ENCODE measurements around the gene RALGPS1. TPM values are rescaled to one million over a fixed set of nuclear protein-coding genes. Genes with fewer than 3 reads are reported as not detected.

Gene RALGPS1
- total and polyA plus RNA-seq, 8 donors = 4.7 to 150 (median 42.2) TPM

DNA sequence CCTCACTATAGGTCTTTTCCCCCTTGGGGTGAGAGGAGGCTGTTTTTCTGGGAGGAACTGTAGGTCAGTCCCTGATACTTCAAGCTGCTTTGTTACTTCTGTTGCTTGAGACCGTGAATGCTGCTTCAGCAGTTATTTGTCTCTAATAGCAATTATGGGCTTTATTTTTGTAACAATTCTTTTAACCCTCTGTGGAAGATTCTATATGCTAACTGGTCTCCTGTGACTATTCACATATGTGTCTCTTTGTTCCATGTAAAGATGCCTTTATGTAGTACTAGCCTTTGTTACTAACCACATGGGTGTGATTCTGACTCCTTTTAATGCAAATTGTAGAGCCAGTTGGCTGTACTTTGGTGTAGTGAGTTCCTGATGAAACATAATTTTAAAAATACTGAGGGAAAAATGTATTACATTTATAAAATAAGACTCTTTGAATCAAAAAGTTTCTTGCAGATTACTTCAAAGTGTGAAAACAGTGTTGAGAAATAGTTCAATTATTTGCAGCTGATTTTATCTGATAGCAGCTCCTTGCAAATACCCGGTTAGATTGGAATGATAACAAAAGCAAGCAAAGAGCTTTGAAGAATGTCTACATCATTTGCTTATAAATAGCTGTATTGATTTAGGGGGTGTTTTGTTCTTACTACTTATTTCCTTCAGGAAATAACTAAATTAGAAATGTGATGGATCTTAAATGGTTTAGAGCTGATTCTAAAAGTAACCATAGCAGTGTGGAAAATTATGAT is 161.2 kb downstream of the RALGPS1 start:
- DNase-seq = no peak
- Histone ChIP-seq H3K4me3 (no peak overlapping the region), H3K27ac (no peak overlapping the region), H3K27me3 (no peaks in the 10 kb centered on the region), H3K9me3 (peaks cover 0 to 10% (median 2%) of the 10 kb centered on the region in 4 donors), H3K36me3 (no peaks in the 10 kb centered on the region), H3K4me1 (peaks cover 9 to 36% (median 26%) of the 10 kb centered on the region in 4 donors)
- TF ChIP-seq CTCF (IDR thresholded peaks at IDR 0.05) (no peak), EP300 (IDR thresholded peaks at IDR 0.05) (no peak), POLR2AphosphoS5 (IDR thresholded peaks at IDR 0.05) (no peak), POLR2A (IDR thresholded peaks at IDR 0.05) (no peak)
- intact Hi-C loops (cut with DNase I; ENCODE audit: low total_unique reads) = no loop called here
- 28 to 44% (median 33%) methylated on average over 2 of the region's 2 CpGs for WGBS, 5 donors

DNA sequence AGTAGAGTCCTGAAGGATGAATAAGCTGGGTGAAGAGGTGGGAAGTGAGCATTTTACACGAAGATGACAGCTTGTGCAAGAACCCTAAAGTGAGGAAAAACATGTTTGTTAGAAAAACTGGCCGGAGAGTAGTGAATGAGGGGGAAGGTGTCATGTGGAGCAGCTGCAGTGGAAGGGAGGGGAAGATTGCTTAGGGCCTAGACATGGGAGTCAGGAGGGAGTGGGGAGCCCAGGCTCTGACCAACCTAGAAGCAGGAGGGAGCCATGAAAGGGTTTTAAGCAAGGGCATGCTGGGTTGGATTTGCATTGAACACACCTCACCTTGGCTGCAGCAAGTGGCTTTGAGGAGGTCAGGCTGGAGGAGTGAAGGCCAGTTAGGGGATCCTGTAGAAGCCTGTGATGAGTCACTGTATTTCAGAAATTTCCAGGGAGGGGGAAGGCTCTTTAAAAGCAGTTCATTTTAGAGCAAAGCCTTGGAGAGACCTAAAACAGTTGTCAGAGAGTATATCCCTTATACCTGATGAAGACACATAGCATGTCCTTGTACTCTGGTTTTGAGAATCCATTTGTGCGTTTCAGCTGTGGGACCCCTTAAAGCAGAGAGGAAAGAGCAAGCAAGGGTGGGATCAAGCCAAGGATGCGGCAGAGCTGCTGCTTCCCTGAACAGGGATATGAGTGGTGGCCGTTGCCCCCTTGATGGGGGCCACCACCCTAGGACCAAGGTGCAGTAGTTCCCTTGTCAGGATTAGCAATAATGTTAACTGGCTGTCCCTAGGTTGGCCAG is 162.5 kb downstream of the RALGPS1 start:
- WGBS, 5 donors = 87 to 95% (median 92%) methylated on average over 5 of the region's 5 CpGs
- H3K27ac ChIP-seq = no peak overlapping the region
- H3K4me1 ChIP-seq = peaks cover 9 to 36% (median 26%) of the 10 kb centered on the region in 4 donors
- H3K27me3 ChIP-seq = no peaks in the 10 kb centered on the region
- TF ChIP-seq CTCF (IDR thresholded peaks at IDR 0.05) (no peak), POLR2AphosphoS5 (IDR thresholded peaks at IDR 0.05) (no peak)
- intact Hi-C loops (cut with DNase I; ENCODE audit: low total_unique reads) = no loop called here
- H3K9me3 ChIP-seq = peaks cover 0 to 3% (median under 1%) of the 10 kb centered on the region in 4 donors
- no peak for DNase-seq
- no peaks in the 10 kb centered on the region for H3K36me3 ChIP-seq
- H3K4me3 ChIP-seq = no peak overlapping the region

DNA sequence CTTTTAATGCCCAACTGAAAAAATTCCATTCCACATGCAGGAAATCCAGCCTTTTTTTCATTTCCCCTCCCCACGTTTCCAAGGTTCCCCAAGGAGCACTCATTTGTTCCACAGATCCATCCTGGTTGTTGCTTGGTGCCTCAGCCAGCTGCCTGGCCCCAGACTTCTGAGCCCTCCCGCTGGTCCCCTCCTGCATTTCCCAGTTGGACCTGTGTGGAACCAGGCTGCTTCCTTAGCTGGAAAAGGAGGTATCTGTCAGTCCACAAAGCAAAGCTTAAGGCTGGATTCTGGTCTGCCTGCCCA is 163.0 kb downstream of the RALGPS1 start:
- no peak for DNase-seq
- Histone ChIP-seq H3K9me3 (no peaks in the 10 kb centered on the region), H3K4me3 (no peak overlapping the region), H3K36me3 (no peaks in the 10 kb centered on the region), H3K27me3 (no peaks in the 10 kb centered on the region), H3K4me1 (peaks cover 9 to 36% (median 26%) of the 10 kb centered on the region in 4 donors), H3K27ac (no peak overlapping the region)
- TF ChIP-seq EP300 (IDR thresholded peaks at IDR 0.05) (no peak), CTCF (IDR thresholded peaks at IDR 0.05) (no peak)
- intact Hi-C loops (cut with DNase I; ENCODE audit: low total_unique reads) = no loop called here
- 77 to 91% (median 82%) methylated on average over 2 of the region's 2 CpGs for WGBS, 5 donors

DNA sequence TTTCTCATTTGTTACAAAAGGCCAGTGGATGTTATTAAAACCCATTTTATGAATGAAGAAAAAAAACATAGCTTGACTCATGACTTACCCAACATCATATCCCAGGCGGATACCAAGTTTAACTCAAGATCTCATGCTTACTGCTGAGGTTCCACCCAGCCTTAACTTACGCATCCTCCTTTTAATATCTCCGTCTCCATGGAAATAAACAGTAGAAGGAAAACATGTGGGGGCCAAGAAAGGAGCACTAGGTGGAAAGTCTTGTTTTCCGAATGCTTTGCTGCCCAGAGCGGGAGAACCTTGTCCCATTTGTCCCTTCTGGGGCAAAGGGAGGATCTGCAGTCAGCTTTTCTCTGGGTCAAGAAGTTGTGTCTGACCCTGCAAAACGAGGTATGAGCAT is 163.8 kb downstream of the RALGPS1 start:
- DNase-seq = no peak
- intact Hi-C loops (cut with DNase I; ENCODE audit: low total_unique reads) = no loop called here
- H3K36me3 ChIP-seq = no peaks in the 10 kb centered on the region
- no peak overlapping the region for H3K4me3 ChIP-seq
- no peaks in the 10 kb centered on the region for H3K9me3 ChIP-seq
- H3K27ac ChIP-seq = no peak overlapping the region
- no peaks in the 10 kb centered on the region for H3K27me3 ChIP-seq
- WGBS, 5 donors = 90 to 98% (median 94%) methylated on average over 6 of the region's 6 CpGs
- TF ChIP-seq EP300 (IDR thresholded peaks at IDR 0.05) = no peak
- TF ChIP-seq POLR2AphosphoS5 (IDR thresholded peaks at IDR 0.05) = no peak
- TF ChIP-seq POLR2A (IDR thresholded peaks at IDR 0.05) = no peak
- no peak for TF ChIP-seq CTCF (IDR thresholded peaks at IDR 0.05)
- peaks cover 9 to 40% (median 27%) of the 10 kb centered on the region in 4 donors for H3K4me1 ChIP-seq
